ENCODE data around the gene NT5C2. TPM values are rescaled to one million over a fixed set of nuclear protein-coding genes. Genes with fewer than 3 reads are reported as not detected.
"Not testable (repeated sequence)": the region's sequence is repeated elsewhere in the genome, so short reads cannot be mapped to it uniquely, and the experiment has no call there.

Gene NT5C2
- total RNA-seq, 1 experiment from 2014 or later, result 91.2 TPM

GRCh38 chr10:103168438-103168837 is 24.6 kb downstream of the NT5C2 start:
- ChIA-PET CTCF (no interaction called here), POLR2A (no interaction called here)
- Mint-ChIP-seq H3K4me3 (ENCODE audit: unreplicated experiment) (no peak overlapping the region), H3K4me1 (ENCODE audit: low read depth, unreplicated experiment) (no peaks in the 10 kb centered on the region), H3K36me3 (ENCODE audit: insufficient read depth, unreplicated experiment) (peaks cover 62% of the 10 kb centered on the region), H3K27ac (ENCODE audit: unreplicated experiment) (no peak overlapping the region), H3K27me3 (ENCODE audit: insufficient read depth, unreplicated experiment) (no peaks in the 10 kb centered on the region), H3K9me3 (ENCODE audit: unreplicated experiment) (no peaks in the 10 kb centered on the region)
- Histone ChIP-seq H3K4me3 (ENCODE audit: low read depth, low read length) (no peak overlapping the region), H3K9me3 (no peaks in the 10 kb centered on the region), H3K27me3 (replicated peaks; ENCODE audit: control insufficient read depth, insufficient read depth, low read length) (no peaks in the 10 kb centered on the region), H3K4me1 (0 out of 2 replicates have a peak, but pooled peaks cover 7% of the 10 kb centered on the region), H3K36me3 (ENCODE audit: control insufficient read depth, insufficient read depth, low read length) (peaks cover 3% of the 10 kb centered on the region)
- no peak for DNase-seq
- no peak for TF ChIP-seq CTCF (IDR thresholded peaks at IDR 0.05; ENCODE audit: insufficient read depth in 1 of 2, low read depth in 1 of 2, low read length in 1 of 2, severe bottlenecking in 1 of 2, unreplicated experiment in 1 of 2)
- no TSS peak for BruUV-seq (replicated peaks)
- intact Hi-C loops (cut with micrococcal nuclease; ENCODE audit: unreplicated experiment), result no loop called here

- H3K4me3 Mint-ChIP-seq (ENCODE audit: unreplicated experiment); H3K36me3 ChIP-seq (ENCODE audit: control insufficient read depth, insufficient read depth, low read length); POLR2A ChIA-PET; intact Hi-C loops (cut with micrococcal nuclease; ENCODE audit: unreplicated experiment); H3K4me1 Mint-ChIP-seq (ENCODE audit: low read depth, unreplicated experiment); H3K27ac Mint-ChIP-seq (ENCODE audit: unreplicated experiment); H3K27me3 ChIP-seq (replicated peaks; ENCODE audit: control insufficient read depth, insufficient read depth, low read length); DNase-seq; H3K9me3 ChIP-seq; H3K9me3 Mint-ChIP-seq (ENCODE audit: unreplicated experiment); CTCF ChIA-PET; H3K4me1 ChIP-seq; H3K27me3 Mint-ChIP-seq (ENCODE audit: insufficient read depth, unreplicated experiment); H3K4me3 ChIP-seq (ENCODE audit: low read depth, low read length): not testable (repeated sequence)
- BruUV-seq (replicated peaks), result TSS peak; percentile 24
- H3K36me3 Mint-ChIP-seq (ENCODE audit: insufficient read depth, unreplicated experiment), result peaks cover 53% of the 10 kb centered on the region
Measured at GRCh38 chr10:103167554-103167953, 25.5 kb downstream of the NT5C2 start.

- intact Hi-C loops (cut with micrococcal nuclease; ENCODE audit: unreplicated experiment), result no loop called here
- peaks cover 3% of the 10 kb centered on the region for H3K36me3 ChIP-seq (ENCODE audit: control insufficient read depth, insufficient read depth, low read length)
- POLR2A ChIA-PET, result interaction anchor here (0.6 kb wide), 1 partner anchor 81 kb away, joined by 3 read pairs; no protein-coding TSS in a partner anchor
- TF ChIP-seq CTCF (IDR thresholded peaks at IDR 0.05; ENCODE audit: insufficient read depth in 1 of 2, low read depth in 1 of 2, low read length in 1 of 2, severe bottlenecking in 1 of 2, unreplicated experiment in 1 of 2), result no peak
- CTCF ChIA-PET, result no interaction called here
- DNase-seq, result no peak
- Mint-ChIP-seq H3K4me1 (ENCODE audit: low read depth, unreplicated experiment) (no peaks in the 10 kb centered on the region), H3K27me3 (ENCODE audit: insufficient read depth, unreplicated experiment) (no peaks in the 10 kb centered on the region), H3K4me3 (ENCODE audit: unreplicated experiment) (no peak overlapping the region), H3K9me3 (ENCODE audit: unreplicated experiment) (no peaks in the 10 kb centered on the region), H3K27ac (ENCODE audit: unreplicated experiment) (no peak overlapping the region), H3K36me3 (ENCODE audit: insufficient read depth, unreplicated experiment) (peaks cover 49% of the 10 kb centered on the region)
- BruUV-seq (replicated peaks), result no TSS peak
- no peaks in the 10 kb centered on the region for H3K9me3 ChIP-seq
- no peaks in the 10 kb centered on the region for H3K27me3 ChIP-seq (replicated peaks; ENCODE audit: control insufficient read depth, insufficient read depth, low read length)
- H3K4me3 ChIP-seq (ENCODE audit: low read depth, low read length), result no peak overlapping the region
- 0 out of 2 replicates have a peak, but pooled peaks cover 7% of the 10 kb centered on the region for H3K4me1 ChIP-seq
Measured at GRCh38 chr10:103166523-103166922, 26.5 kb downstream of the NT5C2 start.

GRCh38 chr10:103163766-103164403 is 29.2 kb downstream of the NT5C2 start:
- POLR2A ChIA-PET; BruUV-seq (replicated peaks); H3K27ac Mint-ChIP-seq (ENCODE audit: unreplicated experiment); H3K9me3 ChIP-seq; H3K4me3 ChIP-seq (ENCODE audit: low read depth, low read length); intact Hi-C loops (cut with micrococcal nuclease; ENCODE audit: unreplicated experiment); H3K27me3 Mint-ChIP-seq (ENCODE audit: insufficient read depth, unreplicated experiment); H3K36me3 ChIP-seq (ENCODE audit: control insufficient read depth, insufficient read depth, low read length); H3K27me3 ChIP-seq (replicated peaks; ENCODE audit: control insufficient read depth, insufficient read depth, low read length); H3K9me3 Mint-ChIP-seq (ENCODE audit: unreplicated experiment); H3K4me1 ChIP-seq; DNase-seq; H3K4me1 Mint-ChIP-seq (ENCODE audit: low read depth, unreplicated experiment); H3K4me3 Mint-ChIP-seq (ENCODE audit: unreplicated experiment): not testable (repeated sequence)
- CTCF ChIA-PET, result interaction anchor here (0.7 kb wide), 1 partner anchor 9 kb away, joined by 3 read pairs; no protein-coding TSS in a partner anchor
- peaks cover 43% of the 10 kb centered on the region for H3K36me3 Mint-ChIP-seq (ENCODE audit: insufficient read depth, unreplicated experiment)

Measured in Caco-2 (cell line).